HG03060 (cell line): ENCODE data around the gene BCL2L1.
"Not testable (repeated sequence)": the region's sequence is repeated elsewhere in the genome, so short reads cannot be mapped to it uniquely, and the experiment has no call there.

Experiments used
- ATAC-seq: cut with Tn5 transposase; IDR thresholded peaks from one replicate; pipeline ENCODE4 v1.9.1; 2021; ENCODE audit warnings: low read depth, moderate number of reproducible peaks; ENCODE audit not compliant: unreplicated experiment

The BCL2L1 gene

DNA sequence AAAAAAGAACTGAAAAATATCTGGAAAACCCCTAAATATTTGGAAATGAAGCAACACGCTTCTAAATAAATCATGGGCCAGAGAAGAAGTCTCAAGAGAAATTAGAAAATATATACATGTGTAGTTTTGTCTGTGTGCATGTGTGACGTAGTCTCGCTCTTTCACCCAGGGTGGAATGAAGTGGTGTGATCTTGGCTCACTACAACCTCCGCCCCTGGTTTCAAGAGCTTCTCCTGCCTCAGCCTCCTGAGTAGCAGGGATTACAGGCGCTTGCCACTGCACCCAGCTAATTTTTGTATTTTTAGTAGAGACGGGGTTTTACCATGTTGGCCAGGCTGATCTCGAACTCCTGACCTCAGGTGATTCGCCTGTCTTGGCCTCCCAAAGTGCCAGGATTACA is 96.1 kb downstream of the BCL2L1 start:
- not testable (repeated sequence) for ATAC-seq

DNA sequence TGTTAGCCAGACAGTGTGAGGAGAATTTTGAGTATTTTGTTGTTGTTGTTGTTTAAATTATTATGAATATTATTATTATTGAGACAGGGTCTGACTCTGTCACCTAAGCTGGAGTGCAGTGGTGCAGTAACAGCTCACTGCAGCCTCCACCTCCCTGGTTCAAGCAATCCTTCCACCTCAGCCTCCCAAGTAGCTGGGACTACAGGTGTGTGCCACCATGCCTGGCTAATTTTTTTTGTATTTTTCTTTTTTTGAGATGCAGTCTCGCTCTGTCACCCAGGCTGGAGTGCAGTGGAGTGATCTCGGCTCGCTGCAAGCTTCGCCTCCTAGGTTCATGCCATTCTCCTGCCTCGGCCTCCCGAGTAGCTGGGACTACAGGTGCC is 99.6 kb downstream of the BCL2L1 start:
- ATAC-seq = not testable (repeated sequence)

DNA sequence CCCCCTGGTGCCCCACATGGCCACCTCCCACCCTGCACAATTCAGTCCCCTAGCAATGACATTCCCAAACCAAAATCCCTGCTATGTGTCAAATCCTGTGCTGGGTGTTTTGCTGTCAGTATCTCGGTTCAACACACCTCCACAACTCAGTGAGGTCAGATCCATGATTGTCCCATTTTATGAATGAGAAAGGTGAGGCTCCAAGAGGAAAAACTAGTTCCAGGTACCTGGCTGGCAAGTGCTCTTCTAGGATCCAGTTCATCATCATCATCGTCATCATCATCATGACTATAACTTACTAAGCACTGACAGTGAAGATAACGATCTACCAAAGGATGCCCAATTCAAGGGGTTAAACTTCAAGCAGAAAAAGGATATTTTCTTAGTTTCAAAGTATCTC is 102.4 kb downstream of the BCL2L1 start:
- no peak for ATAC-seq

DNA sequence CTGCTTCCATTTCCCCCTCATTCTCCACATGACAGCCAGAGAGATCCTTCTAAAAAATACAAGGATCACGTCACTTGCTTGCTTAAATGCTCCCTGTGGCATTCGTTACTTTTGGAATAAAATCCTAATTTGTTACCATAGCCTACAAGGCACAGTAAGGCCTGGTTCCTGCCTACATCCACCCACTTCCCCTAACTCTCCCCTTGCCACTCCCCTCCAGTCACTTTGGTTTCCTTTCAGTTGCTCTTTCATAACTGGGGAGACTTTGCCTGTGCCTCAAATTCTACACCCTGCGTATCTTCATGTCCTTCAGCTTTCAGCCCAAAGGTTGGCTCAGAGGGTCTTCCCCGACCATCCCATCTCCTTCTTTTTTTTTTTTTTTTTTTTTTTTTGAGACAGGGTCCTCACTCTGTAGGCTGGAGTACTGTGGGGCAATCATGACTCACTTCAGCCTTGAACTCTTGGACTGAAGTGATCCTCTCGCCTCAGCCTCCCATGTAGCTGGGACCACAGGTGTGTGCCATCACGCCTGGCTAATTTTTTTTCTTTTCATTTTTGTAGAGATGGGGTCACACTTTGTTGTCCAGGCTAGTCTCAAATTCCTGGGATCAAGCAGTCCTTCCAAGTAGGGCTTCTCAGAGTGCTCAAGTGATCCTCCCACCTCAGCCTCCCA is 105.1 kb downstream of the BCL2L1 start:
- ATAC-seq = no peak

DNA sequence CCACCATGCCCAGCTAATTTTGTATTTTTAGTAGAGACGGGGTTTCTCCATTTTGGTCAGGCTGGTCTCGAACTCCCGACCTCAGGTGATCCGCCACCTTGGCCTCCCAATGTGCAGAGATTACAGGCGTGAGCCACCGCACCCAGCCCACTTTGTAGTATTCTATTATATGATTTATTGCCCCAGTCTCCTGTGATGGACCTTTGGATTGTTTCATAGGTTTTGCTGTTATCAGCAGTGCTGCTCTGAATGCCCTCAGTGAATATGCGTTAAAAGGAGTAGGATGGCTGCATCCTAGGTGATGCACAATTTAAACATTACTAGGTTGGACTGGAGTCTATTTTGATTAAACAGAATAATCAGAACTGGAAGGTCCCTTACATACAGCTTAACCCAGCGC is 107.3 kb downstream of the BCL2L1 start:
- ATAC-seq = no peak
